Activated T-cell treated with anti-CD3 and anti-CD28 coated beads, Interleukin-2, amount 50 U/mL, for 4 hours (primary cell): Measurements from ENCODE around the gene ENOPH1. TPM values are rescaled to one million over a fixed set of nuclear protein-coding genes. Genes with fewer than 3 reads are reported as not detected.
"Not testable (repeated sequence)": the region's sequence is repeated elsewhere in the genome, so short reads cannot be mapped to it uniquely, and the experiment has no call there.

ENCODE experiments used
- ATAC-seq, 2 donors: fragments of 200-7000 bp; cut with Tn5 transposase; one replicate each; pipeline ENCODE4 v1.10.0; 2021
- DNase-seq: peaks from one replicate; pipeline ENCODE4 v3.0.0-alpha.2; 2020
- H3K27me3 Mint-ChIP-seq: one replicate; pipeline ENCODE4 v1.8.0; 2021; ENCODE audit warnings: low read depth, mixed read lengths
- H3K36me3 Mint-ChIP-seq: one replicate; pipeline ENCODE4 v1.8.0; 2022; ENCODE audit warnings: mixed read lengths; ENCODE audit not compliant: insufficient read depth
- H3K4me1 Mint-ChIP-seq: one replicate; pipeline ENCODE4 v1.8.0; 2021; ENCODE audit warnings: low read depth, mixed read lengths
- H3K4me3 Mint-ChIP-seq: one replicate; pipeline ENCODE4 v1.8.0; 2021; ENCODE audit warnings: mild to moderate bottlenecking, moderate library complexity, mixed read lengths
- H3K9me3 Mint-ChIP-seq: one replicate; pipeline ENCODE4 v1.8.0; 2021; ENCODE audit warnings: mixed read lengths
- total RNA-seq, 3 donors: library from RNA; stranded (reverse); gene quantifications; one replicate each; pipeline ENCODE4 v1.2.1, GENCODE V29; 2021

ENOPH1 gene
- total RNA-seq, 3 donors from 2014 or later, result 75.3 to 96.4 (median 86.0) TPM

DNA sequence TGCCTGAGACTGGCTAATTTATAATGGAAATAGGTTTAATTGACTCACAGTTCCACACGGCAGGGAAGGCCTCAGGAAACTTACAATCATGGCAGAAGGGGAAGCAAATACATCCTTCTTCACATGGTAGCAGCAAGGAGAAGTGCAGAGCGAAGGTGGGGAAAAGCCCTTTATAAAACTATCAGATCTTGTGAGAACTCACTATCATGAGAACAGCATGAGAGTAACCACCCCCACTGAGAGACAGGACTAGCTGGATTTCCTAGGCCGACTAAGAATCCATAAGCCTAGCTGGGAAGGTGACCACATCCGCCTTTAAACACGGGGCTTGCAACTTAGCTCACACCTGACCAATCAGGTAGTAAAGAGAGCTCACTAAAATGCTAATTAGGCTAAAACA is 42.7 kb downstream of the ENOPH1 start:
- DNase-seq, H3K4me1 Mint-ChIP-seq, H3K36me3 Mint-ChIP-seq, H3K4me3 Mint-ChIP-seq, H3K27me3 Mint-ChIP-seq, H3K9me3 Mint-ChIP-seq, ATAC-seq: not testable (repeated sequence)

DNA sequence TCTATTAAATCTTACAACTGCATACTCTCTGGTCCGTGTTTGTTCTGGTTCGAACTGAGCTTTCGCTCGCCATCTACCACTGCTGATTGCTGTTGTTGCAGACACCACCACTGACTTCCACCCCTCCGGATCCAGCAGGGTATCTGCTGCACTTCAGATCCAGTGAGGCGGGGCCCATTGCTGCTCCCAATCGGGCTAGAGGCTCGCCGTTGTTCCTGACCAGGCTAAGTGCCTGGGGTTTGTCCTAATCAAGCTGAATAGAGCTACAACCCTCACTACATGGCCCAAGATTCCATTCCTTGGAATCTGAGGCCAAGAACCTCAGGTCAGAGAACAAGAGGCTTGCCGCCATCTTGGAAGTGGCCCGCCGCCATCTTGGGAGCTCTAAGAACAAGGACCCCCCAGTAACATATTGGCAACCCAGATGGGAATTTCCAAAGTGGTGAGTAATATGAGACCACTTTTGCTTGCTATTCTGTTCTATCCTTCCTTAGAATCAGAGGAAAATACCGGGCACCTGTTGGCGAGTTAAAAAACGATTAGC is 43.3 kb downstream of the ENOPH1 start:
- peaks cover 3% of the 10 kb centered on the region for H3K36me3 Mint-ChIP-seq
- H3K9me3 Mint-ChIP-seq, result no peaks in the 10 kb centered on the region
- no peaks in the 10 kb centered on the region for H3K4me1 Mint-ChIP-seq
- no peak overlapping the region for H3K4me3 Mint-ChIP-seq
- ATAC-seq (no peak), DNase-seq (no peak)
- H3K27me3 Mint-ChIP-seq, result peaks cover 1% of the 10 kb centered on the region

- not testable (repeated sequence) for ATAC-seq, H3K4me1 Mint-ChIP-seq, H3K9me3 Mint-ChIP-seq
Observed at GRCh38 chr4:82475931-82476330, 45.5 kb downstream of the ENOPH1 start.

GRCh38 chr4:82477469-82477868 is 47.1 kb downstream of the ENOPH1 start:
- not testable (repeated sequence) for H3K4me1 Mint-ChIP-seq, H3K27me3 Mint-ChIP-seq, ATAC-seq, H3K4me3 Mint-ChIP-seq, DNase-seq, H3K9me3 Mint-ChIP-seq
- H3K36me3 Mint-ChIP-seq, result peaks cover 16% of the 10 kb centered on the region

More at GRCh38 chr4:82475931-82476330, 45.5 kb downstream of the ENOPH1 start:
- not testable (repeated sequence) for H3K36me3 Mint-ChIP-seq, H3K27me3 Mint-ChIP-seq, H3K4me3 Mint-ChIP-seq, DNase-seq

DNA sequence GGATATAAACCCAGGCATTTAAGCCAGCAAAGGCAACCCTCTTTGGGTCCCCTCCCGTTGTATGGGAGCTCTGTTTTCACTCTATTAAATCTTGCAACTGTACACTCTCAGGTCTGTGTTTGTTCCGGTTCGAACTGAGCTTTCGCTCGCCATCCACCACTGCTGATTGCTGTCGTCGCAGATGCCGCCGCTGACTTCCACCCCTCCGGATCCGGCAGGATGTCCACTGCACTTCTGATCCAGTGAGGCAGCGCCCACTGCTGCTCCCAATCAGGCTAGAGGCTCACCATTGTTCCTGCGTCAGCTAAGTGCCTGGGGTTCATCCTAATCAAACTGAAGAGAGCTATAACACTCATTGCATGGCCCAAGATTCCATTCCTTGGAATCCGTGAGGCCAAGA is 49.2 kb downstream of the ENOPH1 start:
- no peak for DNase-seq
- no peak for ATAC-seq
- H3K27me3 Mint-ChIP-seq, result peaks cover 1% of the 10 kb centered on the region
- peaks cover 18% of the 10 kb centered on the region for H3K36me3 Mint-ChIP-seq
- no peaks in the 10 kb centered on the region for H3K9me3 Mint-ChIP-seq
- H3K4me1 Mint-ChIP-seq, result no peaks in the 10 kb centered on the region
- H3K4me3 Mint-ChIP-seq, result no peak overlapping the region

GRCh38 chr4:82480771-82481505 is 50.5 kb downstream of the ENOPH1 start:
- Mint-ChIP-seq H3K36me3 (peaks cover 21% of the 10 kb centered on the region), H3K4me1 (no peaks in the 10 kb centered on the region), H3K27me3 (no peaks in the 10 kb centered on the region), H3K4me3 (no peak overlapping the region), H3K9me3 (no peaks in the 10 kb centered on the region)
- no peak for ATAC-seq
- DNase-seq, result no peak

GRCh38 chr4:82481506-82481840 is 51.1 kb downstream of the ENOPH1 start:
- H3K4me1 Mint-ChIP-seq, result no peaks in the 10 kb centered on the region
- no peaks in the 10 kb centered on the region for H3K27me3 Mint-ChIP-seq
- no peak overlapping the region for H3K4me3 Mint-ChIP-seq
- no peak for ATAC-seq
- no peak for DNase-seq
- H3K9me3 Mint-ChIP-seq, result no peaks in the 10 kb centered on the region
- H3K36me3 Mint-ChIP-seq, result peaks cover 21% of the 10 kb centered on the region

DNA sequence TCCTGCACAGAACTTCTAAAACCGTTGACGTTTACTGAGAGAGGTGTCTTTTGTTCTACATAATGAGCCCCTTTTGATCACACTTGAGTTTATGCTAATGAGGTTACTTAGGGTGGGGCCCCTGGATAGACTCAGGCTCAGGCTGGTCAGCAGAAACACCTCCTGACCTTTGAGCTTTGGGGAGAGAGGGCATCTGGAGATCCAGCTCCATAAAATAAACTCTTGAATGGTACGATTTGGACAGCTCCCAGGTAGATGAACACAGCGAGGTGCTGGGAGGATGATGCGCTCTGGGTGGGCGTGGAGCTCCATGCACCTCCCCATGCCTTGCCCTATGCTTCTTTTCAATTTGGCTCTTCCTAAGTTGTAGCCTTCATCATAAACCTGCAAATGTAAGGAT is 52.0 kb downstream of the ENOPH1 start:
- H3K36me3 Mint-ChIP-seq, result peaks cover 21% of the 10 kb centered on the region
- ATAC-seq, result no peak
- no peaks in the 10 kb centered on the region for H3K4me1 Mint-ChIP-seq
- H3K27me3 Mint-ChIP-seq, result no peaks in the 10 kb centered on the region
- no peaks in the 10 kb centered on the region for H3K9me3 Mint-ChIP-seq
- DNase-seq, result no peak
- no peak overlapping the region for H3K4me3 Mint-ChIP-seq

- Mint-ChIP-seq H3K9me3 (no peaks in the 10 kb centered on the region), H3K4me3 (no peak overlapping the region), H3K4me1 (no peaks in the 10 kb centered on the region), H3K27me3 (no peaks in the 10 kb centered on the region), H3K36me3 (peaks cover 21% of the 10 kb centered on the region)
- ATAC-seq (no peak), DNase-seq (no peak)
Observed at GRCh38 chr4:82484996-82485783, 54.8 kb downstream of the ENOPH1 start.

DNA sequence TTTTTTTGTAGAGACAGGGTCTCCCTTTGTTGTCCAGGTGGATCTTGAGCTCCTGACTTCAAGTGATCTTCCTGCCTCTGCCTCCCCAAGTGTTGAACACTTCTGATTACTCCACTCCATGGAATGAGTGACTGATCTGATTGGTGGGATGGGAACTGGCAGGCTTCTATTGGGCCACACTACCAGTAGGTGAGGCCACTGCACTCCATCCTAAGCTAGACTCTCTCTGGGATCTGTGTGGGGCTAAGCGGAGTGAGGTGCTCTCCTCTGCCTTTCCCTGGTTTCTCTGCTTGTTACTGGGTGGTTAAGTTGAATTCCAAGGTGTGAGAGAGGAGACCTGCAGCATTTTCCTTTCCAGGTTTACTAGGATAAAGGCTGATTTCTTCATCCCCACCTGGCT is 58.7 kb downstream of the ENOPH1 start:
- ATAC-seq (no peak), DNase-seq (no peak)
- H3K4me3 Mint-ChIP-seq, result no peak overlapping the region
- no peaks in the 10 kb centered on the region for H3K27me3 Mint-ChIP-seq
- H3K36me3 Mint-ChIP-seq, result peaks cover 8% of the 10 kb centered on the region
- no peaks in the 10 kb centered on the region for H3K4me1 Mint-ChIP-seq
- no peaks in the 10 kb centered on the region for H3K9me3 Mint-ChIP-seq

DNA sequence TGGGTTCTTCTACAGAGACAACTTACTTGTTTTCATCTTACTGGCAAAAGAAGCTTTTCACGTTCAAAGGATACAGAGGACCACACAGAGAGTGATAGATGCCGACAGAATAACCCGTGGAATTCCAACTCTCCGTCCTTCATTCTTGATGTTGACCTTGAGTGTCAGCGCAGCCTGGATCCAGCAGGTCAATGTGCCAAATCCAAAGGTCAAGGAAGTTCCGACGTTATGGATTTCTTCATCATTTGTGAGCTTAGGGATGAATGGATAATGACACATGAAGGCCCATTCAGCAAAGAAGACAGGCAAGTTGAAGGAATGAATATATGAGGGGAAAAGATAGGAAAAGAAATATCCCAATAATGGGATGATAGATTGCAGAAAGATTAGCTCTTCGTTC is 59.6 kb downstream of the ENOPH1 start:
- Mint-ChIP-seq H3K9me3 (no peaks in the 10 kb centered on the region), H3K4me3 (no peak overlapping the region), H3K4me1 (no peaks in the 10 kb centered on the region), H3K36me3 (peaks cover 3% of the 10 kb centered on the region), H3K27me3 (no peaks in the 10 kb centered on the region)
- DNase-seq (no peak), ATAC-seq (no peak)

DNA sequence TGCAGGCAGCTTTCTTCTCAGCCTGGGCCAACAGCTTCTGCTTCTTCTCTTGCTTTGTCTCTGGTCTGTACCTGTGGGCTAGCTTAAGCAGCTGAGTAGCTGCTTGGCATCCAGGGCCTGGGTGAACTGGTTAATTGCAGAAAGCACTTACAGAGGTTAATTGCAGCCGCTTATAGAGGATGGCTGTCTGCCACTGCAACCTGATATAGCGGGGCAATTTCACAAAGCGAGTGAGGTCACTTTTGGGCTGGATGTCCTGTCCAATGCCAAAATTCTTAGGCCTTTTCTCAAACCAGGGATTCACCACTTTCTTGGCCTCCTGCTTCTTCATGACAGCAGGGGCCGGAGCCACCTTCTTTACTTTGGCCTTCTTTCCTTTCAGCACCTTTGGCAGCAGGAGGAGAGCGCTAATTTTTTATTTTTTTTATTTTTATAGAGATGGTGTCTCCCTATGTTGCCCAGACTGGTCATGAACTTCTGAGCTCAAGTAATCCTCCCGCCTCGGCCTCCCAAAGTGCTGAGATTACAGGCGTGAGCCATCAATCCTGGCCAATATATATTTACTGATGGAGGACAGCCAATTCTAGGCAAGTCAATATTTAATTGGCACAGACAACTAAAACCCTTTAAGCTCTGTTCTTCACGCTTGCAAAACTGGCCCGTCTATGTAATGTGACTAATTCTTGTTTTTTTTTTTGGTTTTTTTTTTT is 61.0 kb downstream of the ENOPH1 start:
- no peak overlapping the region for H3K4me3 Mint-ChIP-seq
- H3K9me3 Mint-ChIP-seq, result no peaks in the 10 kb centered on the region
- ATAC-seq (no peak), DNase-seq (no peak)
- H3K36me3 Mint-ChIP-seq, result peaks cover 3% of the 10 kb centered on the region
- no peaks in the 10 kb centered on the region for H3K4me1 Mint-ChIP-seq
- no peaks in the 10 kb centered on the region for H3K27me3 Mint-ChIP-seq

DNA sequence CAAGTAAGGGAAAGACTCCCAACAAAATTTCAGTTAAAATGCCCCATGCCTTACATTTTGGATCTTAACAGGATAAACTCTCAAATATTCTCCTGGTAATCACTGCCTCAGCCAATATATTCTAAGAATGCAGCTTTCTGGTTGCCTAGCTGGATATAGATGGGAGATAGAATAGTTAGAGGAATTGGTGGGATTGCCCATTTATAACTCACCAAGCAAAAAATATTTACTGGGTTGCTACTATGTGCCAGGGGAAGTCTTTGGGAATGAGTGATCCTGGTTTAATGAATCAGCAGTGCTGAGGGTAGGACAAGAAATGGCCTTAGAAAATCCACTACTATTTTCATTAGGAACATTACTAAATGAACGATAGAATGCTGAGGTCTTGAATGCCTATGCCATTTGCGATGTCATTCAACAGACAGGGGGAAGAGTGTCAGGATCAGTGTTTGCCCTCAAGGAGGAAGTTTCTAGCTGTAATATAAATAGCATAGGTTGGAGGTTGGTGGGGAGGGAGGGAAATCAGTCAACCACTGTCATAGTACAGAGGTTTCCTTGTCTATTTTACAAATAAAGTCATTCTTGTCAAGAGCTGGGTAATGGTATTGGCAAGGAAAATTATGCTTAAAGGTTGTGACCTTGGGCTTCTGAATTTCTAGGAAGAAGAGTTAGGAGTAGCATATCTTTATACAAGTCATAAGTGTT is 63.5 kb downstream of the ENOPH1 start:
- DNase-seq, result no peak
- no peaks in the 10 kb centered on the region for H3K4me1 Mint-ChIP-seq
- H3K36me3 Mint-ChIP-seq, result peaks cover 2% of the 10 kb centered on the region
- H3K4me3 Mint-ChIP-seq, result no peak overlapping the region
- H3K9me3 Mint-ChIP-seq, result no peaks in the 10 kb centered on the region
- H3K27me3 Mint-ChIP-seq, result no peaks in the 10 kb centered on the region
- no peak for ATAC-seq

GRCh38 chr4:82495666-82496065 is 65.3 kb downstream of the ENOPH1 start:
- DNase-seq (no peak), ATAC-seq (no peak)
- Mint-ChIP-seq H3K9me3 (no peaks in the 10 kb centered on the region), H3K36me3 (peaks cover 2% of the 10 kb centered on the region), H3K4me1 (no peaks in the 10 kb centered on the region), H3K27me3 (no peaks in the 10 kb centered on the region), H3K4me3 (no peak overlapping the region)
